GM12875 (cell line): ENCODE measurements around the gene IGF2BP2.
"Not testable (repeated sequence)": the region's sequence is repeated elsewhere in the genome, so short reads cannot be mapped to it uniquely, and the experiment has no call there.

Source experiments
- H3K4me3 ChIP-seq: one replicate; pipeline ENCODE4 v1.5.1; 2011; ENCODE audit warnings: low read depth, low read length, control low read depth
- TF ChIP-seq, protein P1 (sequence below): IDR thresholded peaks from 2 replicates; pipeline ENCODE4 v1.5.1; 2011; ENCODE audit warnings: low read depth, mild to moderate bottlenecking, control low read depth, inconsistent platforms, low read length, moderate library complexity, borderline replicate concordance; ENCODE audit not compliant: insufficient read depth

The IGF2BP2 gene

DNA sequence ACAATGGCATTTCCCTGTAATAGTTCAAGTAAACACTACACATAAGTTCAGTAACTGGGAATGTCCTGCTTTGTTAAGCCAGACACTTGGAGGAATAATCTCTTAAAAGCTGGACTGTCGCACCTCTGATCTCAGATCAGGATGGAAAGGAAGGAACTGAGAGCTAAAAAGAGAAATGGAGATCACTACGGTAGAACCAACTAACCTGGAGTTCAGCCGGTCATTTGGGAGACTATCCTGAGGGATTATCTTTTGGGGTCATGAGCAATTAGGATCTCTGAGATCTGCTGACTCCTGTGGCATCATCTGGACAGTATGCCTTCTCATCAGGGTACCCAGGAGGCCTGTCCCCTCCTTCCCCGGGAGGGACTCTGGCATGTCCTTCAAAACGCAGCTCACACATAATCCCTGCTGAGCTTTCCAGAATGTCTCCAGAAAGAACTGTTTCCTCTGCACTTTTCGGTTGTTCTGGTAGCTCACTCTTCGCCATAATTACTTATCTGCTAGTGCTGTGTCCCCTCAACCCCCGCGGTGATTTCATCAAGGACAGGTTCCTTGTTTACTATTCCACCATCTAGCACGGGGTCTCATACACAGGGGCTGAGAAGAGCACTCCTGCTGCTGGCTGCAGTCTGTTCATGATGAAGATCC is 123.1 kb downstream of the IGF2BP2 start:
- no peak overlapping the region for H3K4me3 ChIP-seq
- TF ChIP-seq, protein P1, sequence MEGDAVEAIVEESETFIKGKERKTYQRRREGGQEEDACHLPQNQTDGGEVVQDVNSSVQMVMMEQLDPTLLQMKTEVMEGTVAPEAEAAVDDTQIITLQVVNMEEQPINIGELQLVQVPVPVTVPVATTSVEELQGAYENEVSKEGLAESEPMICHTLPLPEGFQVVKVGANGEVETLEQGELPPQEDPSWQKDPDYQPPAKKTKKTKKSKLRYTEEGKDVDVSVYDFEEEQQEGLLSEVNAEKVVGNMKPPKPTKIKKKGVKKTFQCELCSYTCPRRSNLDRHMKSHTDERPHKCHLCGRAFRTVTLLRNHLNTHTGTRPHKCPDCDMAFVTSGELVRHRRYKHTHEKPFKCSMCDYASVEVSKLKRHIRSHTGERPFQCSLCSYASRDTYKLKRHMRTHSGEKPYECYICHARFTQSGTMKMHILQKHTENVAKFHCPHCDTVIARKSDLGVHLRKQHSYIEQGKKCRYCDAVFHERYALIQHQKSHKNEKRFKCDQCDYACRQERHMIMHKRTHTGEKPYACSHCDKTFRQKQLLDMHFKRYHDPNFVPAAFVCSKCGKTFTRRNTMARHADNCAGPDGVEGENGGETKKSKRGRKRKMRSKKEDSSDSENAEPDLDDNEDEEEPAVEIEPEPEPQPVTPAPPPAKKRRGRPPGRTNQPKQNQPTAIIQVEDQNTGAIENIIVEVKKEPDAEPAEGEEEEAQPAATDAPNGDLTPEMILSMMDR = no peak

DNA sequence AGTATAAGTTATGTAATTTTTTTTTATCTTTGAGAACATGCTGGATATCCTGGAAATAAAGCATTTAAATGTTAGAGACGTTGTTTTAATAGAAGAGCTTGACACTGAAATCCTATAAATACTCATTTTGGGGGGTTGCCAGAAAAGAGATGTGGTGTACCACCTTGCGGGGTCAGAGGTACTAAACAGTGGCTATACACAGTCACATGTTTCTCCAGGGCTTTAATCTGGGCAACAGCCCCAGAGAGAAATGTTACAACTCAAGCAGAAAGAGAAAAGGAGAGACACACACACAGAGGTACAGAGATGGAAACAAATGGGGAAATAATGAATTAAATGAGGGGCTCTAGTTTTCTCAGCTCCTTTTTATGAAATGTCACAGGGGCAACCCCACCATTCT is 124.9 kb downstream of the IGF2BP2 start:
- TF ChIP-seq, protein P1 = no peak
- H3K4me3 ChIP-seq = no peak overlapping the region

DNA sequence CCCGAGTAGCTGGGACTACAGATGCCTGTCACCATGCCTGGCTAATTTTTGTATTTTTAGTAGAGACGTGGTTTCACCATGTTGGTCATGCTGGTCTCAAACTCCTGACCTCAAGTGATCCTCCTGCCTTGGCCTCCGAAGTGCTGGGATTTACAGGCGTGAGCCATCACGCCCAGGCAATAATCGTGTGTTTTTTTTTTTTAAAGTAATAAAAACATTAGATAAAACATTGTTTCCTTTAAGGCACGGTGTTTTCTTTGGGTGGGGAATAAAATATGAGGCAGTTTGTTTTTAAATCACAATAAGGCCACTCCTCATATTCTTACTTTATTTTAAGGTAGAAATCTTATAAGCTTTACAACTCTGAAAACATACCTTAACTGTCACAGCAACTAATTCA is 127.6 kb downstream of the IGF2BP2 start:
- H3K4me3 ChIP-seq = not testable (repeated sequence)

DNA sequence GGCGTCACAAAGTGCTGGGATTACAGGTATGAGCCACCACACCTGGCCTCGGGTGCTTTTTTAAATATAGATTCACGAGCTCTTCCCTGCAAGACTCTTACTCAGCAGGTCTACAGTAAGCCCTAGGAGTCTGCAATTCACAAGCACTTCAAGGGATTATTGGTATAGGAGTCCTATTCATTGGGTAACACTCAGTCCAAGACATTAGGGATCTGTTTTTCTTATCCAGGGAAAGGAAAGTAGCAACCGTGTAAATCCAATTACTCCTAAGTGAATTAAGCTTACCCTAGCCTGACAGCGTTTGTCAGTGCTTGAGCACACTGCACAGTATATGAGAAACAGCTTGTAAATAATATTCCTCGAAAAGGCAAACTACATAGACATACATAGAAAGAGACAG is 128.8 kb downstream of the IGF2BP2 start:
- TF ChIP-seq, protein P1 = no peak
- H3K4me3 ChIP-seq = no peak overlapping the region

DNA sequence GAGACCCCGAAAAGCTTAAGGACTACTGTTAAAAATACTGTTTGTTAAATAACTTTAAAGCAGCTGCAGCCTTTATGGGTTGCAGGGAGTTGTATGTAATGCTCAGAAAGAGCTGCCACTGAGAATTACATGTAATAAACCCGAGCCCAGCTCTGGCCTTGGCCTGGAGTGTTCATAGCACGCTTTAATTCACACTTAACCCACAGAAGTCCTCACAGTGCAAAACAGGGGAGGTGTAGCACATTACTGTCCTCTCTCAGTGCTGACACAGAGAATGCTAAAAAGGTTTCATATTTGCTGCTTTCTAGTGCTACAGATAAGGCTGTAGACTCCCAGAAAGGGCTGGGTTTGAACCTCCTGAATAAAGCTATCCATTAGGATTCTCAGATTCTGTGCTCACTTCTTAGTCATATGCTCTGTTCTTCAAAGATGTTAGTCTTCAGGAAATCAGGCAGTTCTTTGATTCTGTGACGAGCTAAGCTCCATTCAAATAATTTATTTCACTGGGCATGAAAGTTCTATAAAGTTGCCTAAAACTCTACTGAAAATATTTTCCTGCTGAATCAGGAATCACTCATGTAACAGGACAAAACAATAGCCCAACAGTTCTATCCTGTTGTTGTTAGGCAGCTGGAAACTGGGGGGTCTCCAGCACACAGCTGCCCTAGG is 130.7 kb downstream of the IGF2BP2 start:
- TF ChIP-seq, protein P1 = no peak
- H3K4me3 ChIP-seq = no peak overlapping the region

DNA sequence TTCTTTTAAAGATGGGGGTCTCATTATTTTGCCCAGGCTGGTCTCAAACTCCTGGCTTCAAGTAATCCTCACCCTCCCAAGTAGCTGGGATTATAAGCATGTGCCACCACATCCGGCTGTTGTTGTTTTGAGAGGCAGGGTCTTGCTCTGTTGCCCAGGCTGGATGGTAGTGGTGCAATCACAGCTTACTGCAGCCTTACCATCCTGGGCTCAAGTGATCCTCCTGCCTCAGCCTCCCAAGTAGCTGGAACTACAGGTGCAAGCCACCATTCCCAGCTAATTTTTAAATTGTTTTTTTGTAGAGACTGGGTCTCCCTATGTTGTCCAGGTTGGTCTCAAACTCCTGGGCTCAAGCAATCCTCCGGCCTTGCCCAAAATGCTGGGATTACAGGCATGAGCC is 133.2 kb downstream of the IGF2BP2 start:
- TF ChIP-seq, protein P1 = no peak
- H3K4me3 ChIP-seq = no peak overlapping the region

DNA sequence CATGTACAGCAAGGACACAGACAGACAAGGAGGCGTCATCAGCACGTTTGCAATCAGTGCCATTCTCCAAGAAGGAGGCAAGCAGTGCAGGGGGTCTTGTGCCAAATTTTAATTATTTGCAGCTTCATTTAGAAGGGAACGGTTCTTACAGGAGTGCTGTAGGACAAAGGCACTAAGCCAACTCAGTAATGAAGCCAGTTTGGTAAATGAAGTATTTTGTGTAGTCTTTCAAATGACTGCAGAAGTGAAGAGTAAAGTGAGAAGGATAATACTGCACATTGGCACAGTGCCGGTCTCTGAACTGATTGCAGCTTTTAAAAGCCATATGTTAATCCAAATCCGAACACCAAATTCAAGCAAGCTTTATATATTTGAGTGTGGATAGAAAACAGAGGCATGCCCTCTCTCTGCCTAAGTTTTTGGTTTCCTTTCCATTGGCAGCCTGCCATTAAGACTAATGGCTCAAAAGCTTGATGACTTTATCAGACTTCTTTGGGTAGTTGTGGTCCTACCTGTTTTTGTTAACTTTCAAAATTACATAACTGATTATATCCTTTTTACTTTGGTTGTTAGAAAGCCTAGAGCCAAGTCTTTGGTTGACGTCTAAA is 137.5 kb downstream of the IGF2BP2 start:
- no peak overlapping the region for H3K4me3 ChIP-seq
- TF ChIP-seq, protein P1 = no peak
